OCI-LY7 (cell line): Measurements from ENCODE around the gene LILRB5. TPM values are rescaled to one million over a fixed set of nuclear protein-coding genes. Genes with fewer than 3 reads are reported as not detected.
"Not testable (repeated sequence)": the region's sequence is repeated elsewhere in the genome, so short reads cannot be mapped to it uniquely, and the experiment has no call there.

Experiments
- BruUV-seq: library from RNA; stranded (reverse); fragments of 400-500 nt; replicated peaks from 2 replicates; lab custom pipeline; 2021; lab: Mats Ljungman, UMichigan
- CTCF ChIA-PET: fragments of 300-600 bp; sonication (Branson Sonifier 250); formaldehyde crosslinking; loops from one replicate; lab custom pipeline; 2022; ENCODE audit warnings: antibody characterized with exemption; ENCODE audit not compliant: unreplicated experiment; lab: Charles Lee
- POLR2A ChIA-PET: fragments of 300-600 bp; sonication (Branson Sonifier 250); formaldehyde crosslinking; loops from one replicate; lab custom pipeline; 2022; ENCODE audit warnings: antibody characterized with exemption; lab: Charles Lee
- DNase-seq: peaks from one replicate; pipeline ENCODE4 v3.0.0-alpha.2; 2015; ENCODE audit warnings: low spot score
- H2AFZ ChIP-seq: fragments of 200-600 bp; sonication (generic), shearing (Covaris generic); 2 replicates; pipeline ENCODE4 v1.6.1; 2014; ENCODE audit warnings: mild to moderate bottlenecking, antibody characterized with exemption, low read length, moderate library complexity
- H3K27ac ChIP-seq: fragments of 200-600 bp; sonication (generic); 2 replicates; pipeline ENCODE4 v1.5.1; 2014; ENCODE audit warnings: mixed run types, low read depth, mild to moderate bottlenecking, moderate library complexity, low read length, inconsistent platforms; ENCODE audit not compliant: poor library complexity, severe bottlenecking
- H3K36me3 ChIP-seq: fragments of 200-600 bp; sonication (generic); 2 replicates; pipeline ENCODE4 v1.6.1; 2014; ENCODE audit warnings: mild to moderate bottlenecking, antibody characterized with exemption, low read length, moderate library complexity, mixed read lengths; ENCODE audit not compliant: insufficient read depth
- H3K4me1 ChIP-seq: fragments of 200-600 bp; sonication (generic); 2 replicates; pipeline ENCODE4 v1.5.1; 2014; ENCODE audit warnings: mild to moderate bottlenecking, low read length; ENCODE audit not compliant: insufficient read depth, poor library complexity, severe bottlenecking
- H3K4me2 ChIP-seq: fragments of 200-600 bp; sonication (generic); 2 replicates; pipeline ENCODE4 v1.6.1; 2014; ENCODE audit warnings: mild to moderate bottlenecking, low read length
- H3K4me3 ChIP-seq: fragments of 200-600 bp; sonication (generic); 2 replicates; pipeline ENCODE4 v1.5.1; 2014; ENCODE audit warnings: mild to moderate bottlenecking, low read depth, low read length; ENCODE audit not compliant: poor library complexity, severe bottlenecking
- H3K79me2 ChIP-seq: fragments of 200-600 bp; sonication (generic); 2 replicates; pipeline ENCODE4 v1.6.1; 2016; ENCODE audit warnings: low read depth, mild to moderate bottlenecking, low read length, moderate library complexity, mixed read lengths; ENCODE audit not compliant: insufficient read depth
- H3K9me2 ChIP-seq: fragments of 200-600 bp; sonication (generic); 2 replicates; pipeline ENCODE4 v1.6.1; 2016; ENCODE audit warnings: mild to moderate bottlenecking, low read length, mixed read lengths; ENCODE audit not compliant: insufficient read depth
- H3K9me3 ChIP-seq: fragments of 200-600 bp; sonication (generic); 2 replicates; pipeline ENCODE4 v1.6.1; 2014; ENCODE audit warnings: mild to moderate bottlenecking, mixed run types, low read length, mixed read lengths
- H4K20me1 ChIP-seq: fragments of 200-600 bp; sonication (generic); 2 replicates; pipeline ENCODE4 v1.6.1; 2014; ENCODE audit warnings: mild to moderate bottlenecking, antibody characterized with exemption, low read length, moderate library complexity, mixed read lengths; ENCODE audit not compliant: insufficient read depth
- EZH2phosphoT487 ChIP-seq: fragments of 200-600 bp; sonication (generic); IDR thresholded peaks from 2 replicates; pipeline ENCODE4 v1.6.1; 2018; ENCODE audit warnings: low read depth, borderline replicate concordance, mild to moderate bottlenecking, mixed run types, antibody characterized with exemption, low read length, moderate library complexity, mixed read lengths
- intact Hi-C: fragments of 100-400 bp; cut with micrococcal nuclease; formaldehyde crosslinking; loops from one replicate; pipeline ENCODE4 v1.10.0; 2022; ENCODE audit not compliant: unreplicated experiment
- total RNA-seq, 2 experiments: library from RNA; depleted of rRNA in 1 of 2; stranded (reverse); fragments of >200 nt in 1 of 2; shearing (Covaris generic) in 1 of 2; gene quantifications; 2 replicates each; pipeline ENCODE4 v1.2.3, GENCODE V29; 2014 to 2022
- TF ChIP-seq, protein P1 (sequence below): fragments of 200-600 bp; sonication (generic); conservative IDR thresholded peaks from 2 replicates; pipeline ENCODE4 v1.5.1; 2014; ENCODE audit warnings: mild to moderate bottlenecking, antibody characterized with exemption, low read length, moderate library complexity, mixed read lengths

Gene LILRB5
- total RNA-seq, 2 experiments from 2014 or later: not detected

DNA sequence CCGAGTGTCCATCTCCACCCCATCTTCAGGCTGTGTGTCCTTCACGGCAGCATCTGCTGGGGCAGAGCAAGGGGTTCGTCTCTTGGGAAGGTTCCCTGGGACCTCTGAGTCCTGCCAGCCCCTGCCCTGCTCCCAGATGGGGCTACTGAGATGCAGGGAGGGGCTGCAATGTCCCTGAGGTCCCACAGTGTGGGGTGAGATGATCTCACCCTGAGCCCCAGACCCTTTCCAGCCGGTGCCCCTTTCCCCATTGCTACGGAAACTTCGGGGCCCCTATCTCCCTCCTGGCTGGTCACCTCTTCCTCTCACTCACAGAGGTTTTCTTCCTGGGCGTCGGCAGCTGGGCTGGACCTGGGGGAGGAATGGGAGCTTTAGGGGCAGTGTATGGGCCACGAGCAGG lies 18.9 kb upstream of the LILRB5 start:
- intact Hi-C loops: no loop called here
- Histone ChIP-seq H3K4me3 (no peak overlapping the region), H3K4me2 (no peak overlapping the region), H2AFZ (no peak overlapping the region), H3K9me3 (no peaks in the 10 kb centered on the region), H3K36me3 (no peaks in the 10 kb centered on the region), H3K79me2 (no peaks in the 10 kb centered on the region), H3K9me2 (no peaks in the 10 kb centered on the region), H3K4me1 (peaks cover 3% of the 10 kb centered on the region), H4K20me1 (no peaks in the 10 kb centered on the region), H3K27ac (no peak overlapping the region)
- no peak for TF ChIP-seq EZH2phosphoT487
- TF ChIP-seq, protein P1, sequence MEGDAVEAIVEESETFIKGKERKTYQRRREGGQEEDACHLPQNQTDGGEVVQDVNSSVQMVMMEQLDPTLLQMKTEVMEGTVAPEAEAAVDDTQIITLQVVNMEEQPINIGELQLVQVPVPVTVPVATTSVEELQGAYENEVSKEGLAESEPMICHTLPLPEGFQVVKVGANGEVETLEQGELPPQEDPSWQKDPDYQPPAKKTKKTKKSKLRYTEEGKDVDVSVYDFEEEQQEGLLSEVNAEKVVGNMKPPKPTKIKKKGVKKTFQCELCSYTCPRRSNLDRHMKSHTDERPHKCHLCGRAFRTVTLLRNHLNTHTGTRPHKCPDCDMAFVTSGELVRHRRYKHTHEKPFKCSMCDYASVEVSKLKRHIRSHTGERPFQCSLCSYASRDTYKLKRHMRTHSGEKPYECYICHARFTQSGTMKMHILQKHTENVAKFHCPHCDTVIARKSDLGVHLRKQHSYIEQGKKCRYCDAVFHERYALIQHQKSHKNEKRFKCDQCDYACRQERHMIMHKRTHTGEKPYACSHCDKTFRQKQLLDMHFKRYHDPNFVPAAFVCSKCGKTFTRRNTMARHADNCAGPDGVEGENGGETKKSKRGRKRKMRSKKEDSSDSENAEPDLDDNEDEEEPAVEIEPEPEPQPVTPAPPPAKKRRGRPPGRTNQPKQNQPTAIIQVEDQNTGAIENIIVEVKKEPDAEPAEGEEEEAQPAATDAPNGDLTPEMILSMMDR: no peak
- DNase-seq: no peak
- ChIA-PET CTCF (no interaction called here), POLR2A (no interaction called here)
- no TSS peak for BruUV-seq

DNA sequence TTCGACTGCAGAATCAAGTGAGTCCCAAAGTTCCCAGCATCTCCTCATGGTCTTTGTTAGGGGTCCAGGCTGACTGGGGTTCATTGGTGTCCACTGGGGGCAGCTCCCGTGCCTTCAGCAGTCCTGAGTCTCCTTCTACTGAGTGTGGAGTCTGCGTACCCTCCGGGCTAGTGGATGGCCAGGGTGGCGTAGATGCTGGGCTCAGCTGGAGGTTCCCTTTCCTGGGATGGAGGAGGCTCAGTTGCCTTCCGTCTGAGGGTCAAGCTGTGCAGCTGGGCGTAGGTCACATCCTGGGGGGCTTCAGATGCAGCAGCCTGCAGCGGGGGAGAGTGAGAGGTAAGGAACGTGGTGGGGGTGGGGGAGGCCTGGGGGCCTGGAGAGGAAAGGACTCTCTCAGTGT lies 17.4 kb upstream of the LILRB5 start:
- H2AFZ ChIP-seq, H3K9me3 ChIP-seq, BruUV-seq, H3K27ac ChIP-seq, intact Hi-C loops, H3K4me1 ChIP-seq, CTCF ChIA-PET, DNase-seq, H3K4me3 ChIP-seq, H3K9me2 ChIP-seq, H3K4me2 ChIP-seq, H3K79me2 ChIP-seq, H4K20me1 ChIP-seq, POLR2A ChIA-PET, H3K36me3 ChIP-seq: not testable (repeated sequence)

DNA sequence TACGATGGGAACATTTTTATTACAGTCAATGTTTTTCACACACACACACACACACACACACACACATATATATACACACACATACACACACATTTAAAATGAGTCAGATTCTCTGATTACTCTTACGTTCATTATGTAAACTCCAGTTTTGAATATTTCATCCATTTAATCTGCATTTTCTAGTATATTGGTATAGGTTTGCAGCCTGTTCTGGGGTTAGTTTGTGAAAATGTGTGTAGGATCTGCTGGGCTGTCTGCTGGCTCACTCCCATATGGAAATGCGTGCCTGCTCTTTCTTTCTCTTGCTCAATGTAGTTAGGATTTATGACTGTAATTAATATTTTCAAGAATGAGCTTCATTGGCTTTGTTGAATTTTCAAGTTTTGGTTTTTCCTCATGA lies 16.7 kb upstream of the LILRB5 start:
- POLR2A ChIA-PET: no interaction called here
- no peak for TF ChIP-seq EZH2phosphoT487
- TF ChIP-seq, protein P1: no peak
- no peaks in the 10 kb centered on the region for H3K4me1 ChIP-seq
- H3K9me3 ChIP-seq: no peaks in the 10 kb centered on the region
- H3K36me3 ChIP-seq: no peaks in the 10 kb centered on the region
- H3K9me2 ChIP-seq: no peaks in the 10 kb centered on the region
- no peak overlapping the region for H3K27ac ChIP-seq
- intact Hi-C loops: no loop called here
- no TSS peak for BruUV-seq
- H3K4me3 ChIP-seq: no peak overlapping the region
- no peaks in the 10 kb centered on the region for H3K79me2 ChIP-seq
- DNase-seq: no peak
- H4K20me1 ChIP-seq: no peaks in the 10 kb centered on the region
- H3K4me2 ChIP-seq: no peak overlapping the region
- H2AFZ ChIP-seq: no peak overlapping the region
- CTCF ChIA-PET: no interaction called here

DNA sequence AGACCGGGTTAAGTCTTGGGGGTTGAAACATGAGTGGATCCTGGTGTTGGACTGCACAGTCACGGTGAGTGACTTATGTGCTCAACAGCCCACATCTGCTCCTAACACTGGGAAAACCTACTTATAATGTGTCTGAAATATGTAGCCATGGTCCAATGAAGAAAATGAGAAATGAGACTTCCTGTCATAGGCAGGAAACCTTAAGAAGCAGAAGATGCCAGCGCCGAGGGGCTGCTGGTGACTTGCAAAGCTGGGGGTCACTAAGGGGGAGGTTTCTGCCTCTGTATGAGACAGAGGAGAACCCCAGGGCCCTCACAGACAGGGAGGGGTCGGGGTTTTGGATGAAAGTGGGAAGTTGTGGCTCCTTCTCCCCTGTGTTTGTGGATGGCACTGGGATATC lies 15.1 kb upstream of the LILRB5 start:
- DNase-seq, H2AFZ ChIP-seq, intact Hi-C loops, POLR2A ChIA-PET, H3K9me2 ChIP-seq, CTCF ChIA-PET, H3K9me3 ChIP-seq, H3K27ac ChIP-seq, H3K4me1 ChIP-seq, BruUV-seq, H4K20me1 ChIP-seq, H3K36me3 ChIP-seq, H3K4me3 ChIP-seq, H3K79me2 ChIP-seq, H3K4me2 ChIP-seq: not testable (repeated sequence)

DNA sequence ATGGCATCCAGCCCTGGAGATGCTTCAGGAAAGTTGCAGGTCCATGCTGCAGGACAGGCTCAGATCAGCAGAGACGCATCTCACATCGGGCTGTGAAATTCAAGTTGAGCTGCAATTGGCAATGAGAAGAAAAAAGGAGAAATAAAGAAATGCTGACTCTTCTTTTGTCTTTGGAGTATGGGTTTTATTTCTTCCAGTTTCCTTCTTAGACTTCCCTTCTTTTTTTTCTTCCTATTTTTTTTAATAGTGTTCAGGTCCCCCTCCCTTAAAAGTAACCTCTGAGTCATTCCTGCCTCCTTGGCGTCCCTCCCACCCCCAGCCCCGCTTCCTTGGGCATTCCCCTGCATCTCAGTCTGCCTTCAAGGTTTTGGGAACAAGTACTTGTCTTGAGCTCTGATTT lies 14.5 kb upstream of the LILRB5 start:
- H3K4me1 ChIP-seq, H3K4me3 ChIP-seq, H3K4me2 ChIP-seq, BruUV-seq, H2AFZ ChIP-seq, H3K9me3 ChIP-seq, CTCF ChIA-PET, H3K9me2 ChIP-seq, H3K27ac ChIP-seq, H3K36me3 ChIP-seq, POLR2A ChIA-PET, H4K20me1 ChIP-seq, DNase-seq, H3K79me2 ChIP-seq, intact Hi-C loops: not testable (repeated sequence)
